Glutamatergic neuron (in vitro differentiated cells): ENCODE data around the gene MLH1. TPM values are rescaled to one million over a fixed set of nuclear protein-coding genes. Genes with fewer than 3 reads are reported as not detected.
"Not testable (repeated sequence)": the region's sequence is repeated elsewhere in the genome, so short reads cannot be mapped to it uniquely, and the experiment has no call there.

Source experiments
- DNase-seq: peaks from one replicate; pipeline ENCODE4 v3.0.0; 2022
- H3K27ac Mint-ChIP-seq: one replicate; pipeline ENCODE4 v1.8.0; 2020; ENCODE audit warnings: mild to moderate bottlenecking, mixed read lengths, inconsistent platforms; ENCODE audit not compliant: unreplicated experiment
- H3K27me3 Mint-ChIP-seq: one replicate; pipeline ENCODE4 v1.8.0; 2020; ENCODE audit warnings: mild to moderate bottlenecking, moderate library complexity, mixed read lengths, inconsistent platforms; ENCODE audit not compliant: unreplicated experiment
- H3K36me3 Mint-ChIP-seq: one replicate; pipeline ENCODE4 v1.8.0; 2020; ENCODE audit warnings: mild to moderate bottlenecking, mixed read lengths, inconsistent platforms; ENCODE audit not compliant: unreplicated experiment
- H3K4me1 Mint-ChIP-seq: one replicate; pipeline ENCODE4 v1.8.0; 2020; ENCODE audit warnings: mild to moderate bottlenecking, low read depth, mixed read lengths, inconsistent platforms; ENCODE audit not compliant: unreplicated experiment
- H3K4me3 Mint-ChIP-seq: one replicate; pipeline ENCODE4 v1.8.0; 2020; ENCODE audit warnings: mild to moderate bottlenecking, mixed read lengths, inconsistent platforms; ENCODE audit not compliant: unreplicated experiment
- H3K9me3 Mint-ChIP-seq: one replicate; pipeline ENCODE4 v1.8.0; 2020; ENCODE audit warnings: mild to moderate bottlenecking, moderate library complexity, mixed read lengths, inconsistent platforms; ENCODE audit not compliant: unreplicated experiment
- CTCF ChIP-seq: fragments of 200-600 bp; sonication (generic); IDR thresholded peaks from one replicate; pipeline ENCODE4 v1.5.0; 2021; ENCODE audit not compliant: partially characterized antibody, unreplicated experiment
- total RNA-seq: library from RNA; stranded (reverse); fragmentation: NEBNext Ultra II Directional; extraction: Animal tissue kit (Norgen Biotek cat#: 25700); gene quantifications from one replicate; pipeline ENCODE4 v1.2.1, GENCODE V29; 2021; ENCODE audit not compliant: unreplicated experiment

The MLH1 gene
- total RNA-seq, 1 donor from 2014 or later, result 30.4 TPM

GRCh38 chr3:36957862-36958686, 35.2 kb upstream of the MLH1 start:
- Mint-ChIP-seq H3K4me1 (no peaks in the 10 kb centered on the region), H3K27ac (no peak overlapping the region), H3K27me3 (peaks cover 2% of the 10 kb centered on the region), H3K4me3 (no peak overlapping the region), H3K9me3 (no peaks in the 10 kb centered on the region), H3K36me3 (no peaks in the 10 kb centered on the region)
- no peak for TF ChIP-seq CTCF
- no peak for DNase-seq

- Mint-ChIP-seq H3K27ac (no peak overlapping the region), H3K4me3 (no peak overlapping the region), H3K4me1 (no peaks in the 10 kb centered on the region), H3K27me3 (peaks cover 4% of the 10 kb centered on the region), H3K9me3 (no peaks in the 10 kb centered on the region), H3K36me3 (no peaks in the 10 kb centered on the region)
- DNase-seq, result no peak
- TF ChIP-seq CTCF, result no peak
Measured at GRCh38 chr3:36959821-36960220, 33.5 kb upstream of the MLH1 start.

GRCh38 chr3:36960502-36960901, 32.8 kb upstream of the MLH1 start:
- peak; percentile 37 for TF ChIP-seq CTCF
- no peaks in the 10 kb centered on the region for H3K4me1 Mint-ChIP-seq
- peaks cover 4% of the 10 kb centered on the region for H3K27me3 Mint-ChIP-seq

GRCh38 chr3:36963008-36963407, 30.3 kb upstream of the MLH1 start:
- H3K27ac Mint-ChIP-seq, H3K9me3 Mint-ChIP-seq, H3K36me3 Mint-ChIP-seq, H3K27me3 Mint-ChIP-seq, H3K4me1 Mint-ChIP-seq, DNase-seq, H3K4me3 Mint-ChIP-seq: not testable (repeated sequence)

More at GRCh38 chr3:36960502-36960901, 32.8 kb upstream of the MLH1 start:
- Mint-ChIP-seq H3K4me3 (no peak overlapping the region), H3K27ac (no peak overlapping the region), H3K9me3 (no peaks in the 10 kb centered on the region), H3K36me3 (no peaks in the 10 kb centered on the region)
- no peak for DNase-seq

- H3K4me1 Mint-ChIP-seq, result peaks cover under 1% of the 10 kb centered on the region
- H3K4me3 Mint-ChIP-seq, result no peak overlapping the region
- H3K27ac Mint-ChIP-seq, result no peak overlapping the region
- no peak for TF ChIP-seq CTCF
- DNase-seq, result no peak
- H3K9me3 Mint-ChIP-seq, result no peaks in the 10 kb centered on the region
- no peaks in the 10 kb centered on the region for H3K36me3 Mint-ChIP-seq
- peaks cover 2% of the 10 kb centered on the region for H3K27me3 Mint-ChIP-seq
Measured at GRCh38 chr3:36964331-36964730, 29.0 kb upstream of the MLH1 start.
